Endodermal cell (in vitro differentiated cells): Measurements from ENCODE around the gene PSMG3. TPM values are rescaled to one million over a fixed set of nuclear protein-coding genes. Genes with fewer than 3 reads are reported as not detected.

Source experiments
- DNase-seq: peaks from one replicate; pipeline ENCODE4 v3.0.0-alpha.2; 2017
- H3K27ac ChIP-seq: 2 replicates; pipeline ENCODE4 v1.5.1; 2013; ENCODE audit warnings: mild to moderate bottlenecking, low read depth, low read length, moderate library complexity
- H3K27me3 ChIP-seq: 2 replicates; pipeline ENCODE4 v1.6.1; 2013; ENCODE audit warnings: mild to moderate bottlenecking, low read length, moderate library complexity; ENCODE audit not compliant: insufficient read depth, control insufficient read depth, poor library complexity, severe bottlenecking
- H3K36me3 ChIP-seq: 2 replicates; pipeline ENCODE4 v1.7.0; 2013; ENCODE audit warnings: mild to moderate bottlenecking, low read length, moderate library complexity; ENCODE audit not compliant: control insufficient read depth, insufficient read depth
- H3K4me1 ChIP-seq: one replicate; pipeline ENCODE4 v1.7.0; 2013; ENCODE audit warnings: low read length; ENCODE audit not compliant: control insufficient read depth, insufficient read depth
- H3K4me3 ChIP-seq: 2 replicates; pipeline ENCODE4 v1.5.1; 2013; ENCODE audit warnings: mild to moderate bottlenecking, low read length, moderate library complexity
- H3K9ac ChIP-seq: 2 replicates; pipeline ENCODE4 v1.6.1; 2013; ENCODE audit warnings: mild to moderate bottlenecking, low read length, moderate library complexity; ENCODE audit not compliant: poor library complexity, severe bottlenecking; ENCODE audit errors: extremely low read depth
- H3K9me3 ChIP-seq: 2 replicates; pipeline ENCODE4 v1.6.1; 2013; ENCODE audit warnings: mild to moderate bottlenecking, low read length, moderate library complexity; ENCODE audit not compliant: control insufficient read depth
- H3K27ac Mint-ChIP-seq: 2 replicates; pipeline ENCODE4 v1.8.0; 2020; ENCODE audit warnings: mixed read lengths
- H3K27me3 Mint-ChIP-seq: 2 replicates; pipeline ENCODE4 v1.8.0; 2021; ENCODE audit warnings: mild to moderate bottlenecking, mixed read lengths; ENCODE audit not compliant: insufficient read depth
- H3K36me3 Mint-ChIP-seq: 2 replicates; pipeline ENCODE4 v1.8.0; 2020; ENCODE audit warnings: low read depth, mixed read lengths
- H3K4me1 Mint-ChIP-seq: 2 replicates; pipeline ENCODE4 v1.8.0; 2020; ENCODE audit warnings: mixed read lengths
- H3K4me3 Mint-ChIP-seq: 2 replicates; pipeline ENCODE4 v1.8.0; 2020; ENCODE audit warnings: mild to moderate bottlenecking, moderate library complexity, mixed read lengths
- H3K9me3 Mint-ChIP-seq: 2 replicates; pipeline ENCODE4 v1.8.0; 2020; ENCODE audit warnings: mild to moderate bottlenecking, mixed read lengths
- WGBS, 2 experiments: methylation state at CpG; one replicate each; pipeline versions ENCODE4 v1.1.5 to v1.1.7; 2013; ENCODE audit warnings: missing lambda C conversion rate in 2 of 2, mixed read lengths in 1 of 2; ENCODE audit not compliant: insufficient coverage in 1 of 2, insufficient read length in 1 of 2; 5-methylcytosine and 5-hydroxymethylcytosine counted together
- total RNA-seq, 2 donors: library from RNA; stranded (reverse); fragmentation: NEBNext Ultra II Directional in 1 of 2; extraction: Animal tissue kit (Norgen Biotek cat#: 25700) in 1 of 2; gene quantifications; 2 replicates in 1 of 2; 3 replicates in 1 of 2; pipeline ENCODE4 v1.2.1, GENCODE V29; 2021
- TF ChIP-seq, protein P1 (sequence below): fragments of 200-600 bp; sonication (generic); conservative IDR thresholded peaks from 2 replicates; pipeline ENCODE4 v1.5.0; 2021; ENCODE audit warnings: antibody characterized with exemption, mild to moderate bottlenecking

PSMG3 gene
- total RNA-seq, 2 donors from 2014 or later, result 30.1 to 44.3 TPM

DNA sequence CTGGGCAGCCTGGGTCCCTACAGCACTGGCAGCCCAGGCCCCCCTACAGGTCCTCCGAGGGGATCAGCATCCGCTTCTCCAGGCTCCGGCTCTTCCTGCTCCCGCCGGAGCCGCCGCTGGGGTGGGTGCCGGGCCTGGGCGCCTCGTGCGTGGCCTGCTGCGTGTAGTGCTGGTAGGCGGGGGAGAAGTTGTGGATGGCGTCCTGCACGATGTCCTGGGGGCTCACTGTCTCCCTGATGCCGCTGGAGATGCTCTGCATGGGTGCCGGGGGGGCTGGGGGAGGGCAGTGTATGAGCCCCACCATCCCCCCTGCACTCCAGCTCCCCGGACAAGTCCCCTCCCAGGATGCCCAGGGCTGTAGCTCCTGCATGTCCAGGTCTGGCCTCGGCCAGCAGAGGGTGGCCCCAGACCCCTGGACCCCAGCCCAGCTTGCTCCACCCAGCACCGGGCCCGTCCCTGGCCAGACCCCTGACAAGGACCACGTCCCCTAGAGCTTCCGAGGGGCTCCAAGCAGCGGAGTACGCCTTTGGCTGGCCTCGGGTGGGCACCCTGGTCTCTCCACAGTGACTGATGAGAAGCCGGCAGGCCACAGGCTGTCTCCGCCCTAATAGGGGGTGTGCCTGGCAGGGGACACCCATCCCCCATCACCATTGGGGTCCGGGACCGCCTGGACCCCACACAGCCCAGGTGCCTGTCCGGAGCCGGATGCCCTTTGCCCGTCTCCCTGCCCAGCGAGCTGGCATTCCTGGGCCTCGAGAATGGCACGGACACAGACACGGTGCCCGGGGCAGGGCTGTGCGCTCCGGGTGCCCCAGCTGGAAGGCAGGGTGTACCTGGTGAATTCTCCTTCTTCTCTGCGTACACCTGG lies 22.7 kb downstream of the PSMG3 start:
- Histone ChIP-seq H3K36me3 (no peaks in the 10 kb centered on the region), H3K9ac (no peak overlapping the region), H3K27me3 (no peaks in the 10 kb centered on the region), H3K4me1 (no peaks in the 10 kb centered on the region), H3K9me3 (no peaks in the 10 kb centered on the region), H3K27ac (no peak overlapping the region), H3K4me3 (no peak overlapping the region)
- 91 to 93% methylated on average over 20 to 41 of the region's 41 CpGs for WGBS, 2 experiments
- no peaks in the 10 kb centered on the region for H3K36me3 Mint-ChIP-seq
- DNase-seq, result no peak
- TF ChIP-seq, protein P1, sequence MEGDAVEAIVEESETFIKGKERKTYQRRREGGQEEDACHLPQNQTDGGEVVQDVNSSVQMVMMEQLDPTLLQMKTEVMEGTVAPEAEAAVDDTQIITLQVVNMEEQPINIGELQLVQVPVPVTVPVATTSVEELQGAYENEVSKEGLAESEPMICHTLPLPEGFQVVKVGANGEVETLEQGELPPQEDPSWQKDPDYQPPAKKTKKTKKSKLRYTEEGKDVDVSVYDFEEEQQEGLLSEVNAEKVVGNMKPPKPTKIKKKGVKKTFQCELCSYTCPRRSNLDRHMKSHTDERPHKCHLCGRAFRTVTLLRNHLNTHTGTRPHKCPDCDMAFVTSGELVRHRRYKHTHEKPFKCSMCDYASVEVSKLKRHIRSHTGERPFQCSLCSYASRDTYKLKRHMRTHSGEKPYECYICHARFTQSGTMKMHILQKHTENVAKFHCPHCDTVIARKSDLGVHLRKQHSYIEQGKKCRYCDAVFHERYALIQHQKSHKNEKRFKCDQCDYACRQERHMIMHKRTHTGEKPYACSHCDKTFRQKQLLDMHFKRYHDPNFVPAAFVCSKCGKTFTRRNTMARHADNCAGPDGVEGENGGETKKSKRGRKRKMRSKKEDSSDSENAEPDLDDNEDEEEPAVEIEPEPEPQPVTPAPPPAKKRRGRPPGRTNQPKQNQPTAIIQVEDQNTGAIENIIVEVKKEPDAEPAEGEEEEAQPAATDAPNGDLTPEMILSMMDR, result no peak
- H3K4me3 Mint-ChIP-seq, result no peak overlapping the region
- no peak overlapping the region for H3K27ac Mint-ChIP-seq
- H3K9me3 Mint-ChIP-seq, result no peaks in the 10 kb centered on the region
- no peaks in the 10 kb centered on the region for H3K27me3 Mint-ChIP-seq
- no peaks in the 10 kb centered on the region for H3K4me1 Mint-ChIP-seq

DNA sequence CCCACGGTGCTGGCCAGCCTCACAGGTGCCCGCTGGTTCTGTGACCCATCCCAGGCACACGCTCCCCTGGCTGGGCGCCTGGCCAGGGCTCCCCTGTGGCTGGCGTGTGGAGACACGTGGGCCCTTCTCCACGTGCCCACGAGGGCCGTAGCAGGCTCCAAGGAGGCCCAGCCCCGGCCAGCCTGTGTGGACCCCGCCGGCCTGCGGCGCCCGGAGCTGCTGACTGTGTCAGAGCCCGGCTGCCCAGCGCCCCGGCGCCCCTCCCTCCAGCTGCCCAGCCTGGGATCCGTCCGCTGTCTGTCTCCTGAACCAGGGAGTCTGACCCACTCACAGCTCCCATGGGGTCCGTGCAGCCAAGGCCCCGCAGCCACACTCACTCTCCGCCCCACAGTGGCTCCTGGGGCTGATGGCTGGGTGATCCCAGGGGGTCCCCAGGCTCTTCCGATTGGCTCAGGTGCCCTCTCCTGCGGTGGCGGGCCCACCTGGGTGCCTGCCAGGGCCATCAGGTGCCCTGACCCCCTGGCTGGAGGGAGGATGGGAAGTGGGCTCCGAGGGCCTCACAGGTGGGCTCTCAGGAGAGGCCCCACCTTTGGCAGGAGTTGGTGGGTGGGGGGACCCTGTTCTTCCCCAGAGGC lies 23.4 kb downstream of the PSMG3 start:
- Histone ChIP-seq H3K4me3 (no peak overlapping the region), H3K27me3 (no peaks in the 10 kb centered on the region), H3K27ac (no peak overlapping the region), H3K9ac (no peak overlapping the region), H3K36me3 (no peaks in the 10 kb centered on the region), H3K9me3 (no peaks in the 10 kb centered on the region), H3K4me1 (no peaks in the 10 kb centered on the region)
- no peaks in the 10 kb centered on the region for H3K36me3 Mint-ChIP-seq
- no peaks in the 10 kb centered on the region for H3K27me3 Mint-ChIP-seq
- no peak for DNase-seq
- no peak overlapping the region for H3K27ac Mint-ChIP-seq
- no peaks in the 10 kb centered on the region for H3K4me1 Mint-ChIP-seq
- TF ChIP-seq, protein P1, result no peak
- no peak overlapping the region for H3K4me3 Mint-ChIP-seq
- H3K9me3 Mint-ChIP-seq, result no peaks in the 10 kb centered on the region
- 93 to 97% methylated on average over 8 to 28 of the region's 28 CpGs for WGBS, 2 experiments

DNA sequence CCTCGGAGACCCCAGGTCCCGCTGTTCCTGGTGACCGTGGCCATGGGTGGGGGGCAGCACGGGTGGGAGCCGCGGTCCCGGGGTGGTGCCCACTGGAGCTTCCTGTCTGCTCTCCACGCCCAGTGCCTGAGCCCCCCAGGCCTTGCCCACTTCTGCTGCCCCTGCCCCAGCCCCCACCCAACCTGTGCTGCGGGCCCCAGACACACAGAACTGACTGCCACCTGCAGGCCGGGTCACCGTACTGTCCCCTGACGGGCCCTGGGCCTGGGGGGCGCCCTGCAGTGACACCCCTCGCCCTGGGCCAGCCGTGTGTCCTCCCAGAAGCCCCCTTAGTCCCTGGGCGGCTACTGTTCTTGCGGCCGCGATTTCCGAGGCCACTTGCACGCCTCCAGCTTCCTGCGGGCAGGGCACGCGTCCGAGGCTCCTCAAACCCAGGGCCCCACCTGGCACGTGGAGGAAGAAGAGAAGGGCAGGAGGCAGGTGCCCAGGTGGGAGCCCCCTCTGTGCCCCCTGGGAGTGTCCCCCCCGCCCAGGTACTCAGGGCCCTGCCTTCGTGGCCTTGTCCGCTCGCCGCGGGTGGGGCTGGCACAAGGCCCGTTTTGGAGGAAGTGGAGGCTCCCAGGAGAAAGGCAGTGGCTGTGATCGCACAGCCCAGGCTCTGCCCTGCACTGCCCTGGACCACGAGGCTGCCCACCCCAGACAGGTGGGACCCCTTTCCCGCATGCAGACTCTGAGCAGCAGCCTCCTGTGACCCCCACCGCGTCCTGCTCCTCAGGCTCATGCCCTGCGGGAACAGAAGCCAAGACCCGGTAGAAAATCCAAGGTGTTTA lies 24.2 kb downstream of the PSMG3 start:
- Mint-ChIP-seq H3K36me3 (peaks cover 2% of the 10 kb centered on the region), H3K9me3 (no peaks in the 10 kb centered on the region), H3K4me1 (no peaks in the 10 kb centered on the region), H3K27ac (no peak overlapping the region), H3K27me3 (no peaks in the 10 kb centered on the region), H3K4me3 (no peak overlapping the region)
- Histone ChIP-seq H3K9me3 (no peaks in the 10 kb centered on the region), H3K4me1 (no peaks in the 10 kb centered on the region), H3K27me3 (no peaks in the 10 kb centered on the region), H3K36me3 (no peaks in the 10 kb centered on the region), H3K27ac (no peak overlapping the region), H3K4me3 (no peak overlapping the region), H3K9ac (no peak overlapping the region)
- 91 to 96% methylated on average over 23 to 40 of the region's 40 CpGs for WGBS, 2 experiments
- no peak for DNase-seq
- TF ChIP-seq, protein P1, result no peak
